ELR (cell line): ENCODE measurements around the gene KCND3.

Experiments used
- DNase-seq: peaks from one replicate; pipeline ENCODE4 v3.0.0-alpha.2; 2015; ENCODE audit warnings: low read depth

Gene KCND3

DNA sequence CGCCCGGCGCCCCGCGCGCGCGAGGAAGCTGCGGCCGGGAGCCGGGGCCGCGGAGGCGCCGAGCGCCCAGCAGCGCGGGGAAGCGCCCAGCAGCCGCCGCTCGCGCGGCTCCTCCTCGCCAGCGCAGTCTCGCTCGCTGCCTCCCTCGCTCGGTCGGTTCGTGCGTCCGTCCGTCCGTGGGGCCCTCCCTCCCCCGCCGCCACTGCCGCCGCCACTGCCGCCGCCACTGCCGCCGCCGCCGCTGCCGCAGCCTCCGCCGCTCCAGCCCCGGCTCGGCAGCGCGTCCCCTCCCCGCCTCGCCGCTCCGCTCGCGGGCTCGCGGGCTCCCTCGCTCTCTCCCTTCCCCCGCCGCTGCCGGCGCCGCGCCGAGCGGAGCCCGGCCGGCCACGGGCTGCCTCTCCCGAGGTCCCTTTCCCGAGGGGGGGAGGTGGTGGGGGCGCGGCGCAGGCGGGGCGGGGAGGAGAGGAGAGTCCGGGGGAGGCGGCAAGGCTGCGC, at the start of gene KCND3:
TSS of gene KCND3 (minus strand) at position 138 of the 495 bp plus-strand sequence.
- DNase-seq = peak; percentile 16

DNA sequence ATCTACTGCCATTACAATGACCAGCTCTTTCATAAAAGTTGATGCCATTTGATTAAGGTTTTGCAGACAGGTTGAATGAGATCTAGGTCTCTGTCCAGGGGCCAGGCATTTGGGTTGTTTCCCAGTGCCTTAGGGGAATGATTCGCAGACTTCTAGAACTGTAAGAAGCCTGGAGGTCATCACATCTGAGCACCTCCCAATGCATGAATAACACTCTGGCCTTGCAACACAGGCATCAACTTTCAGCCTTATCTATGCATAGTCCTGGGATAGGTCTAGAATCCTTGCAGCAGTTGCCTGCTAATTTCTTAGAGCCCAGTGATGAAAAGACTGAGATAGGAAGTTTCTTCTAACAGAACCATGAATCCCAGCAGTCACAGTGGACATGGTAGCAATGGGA, 44.8 kb upstream of the KCND3 start:
- no peak for DNase-seq

DNA sequence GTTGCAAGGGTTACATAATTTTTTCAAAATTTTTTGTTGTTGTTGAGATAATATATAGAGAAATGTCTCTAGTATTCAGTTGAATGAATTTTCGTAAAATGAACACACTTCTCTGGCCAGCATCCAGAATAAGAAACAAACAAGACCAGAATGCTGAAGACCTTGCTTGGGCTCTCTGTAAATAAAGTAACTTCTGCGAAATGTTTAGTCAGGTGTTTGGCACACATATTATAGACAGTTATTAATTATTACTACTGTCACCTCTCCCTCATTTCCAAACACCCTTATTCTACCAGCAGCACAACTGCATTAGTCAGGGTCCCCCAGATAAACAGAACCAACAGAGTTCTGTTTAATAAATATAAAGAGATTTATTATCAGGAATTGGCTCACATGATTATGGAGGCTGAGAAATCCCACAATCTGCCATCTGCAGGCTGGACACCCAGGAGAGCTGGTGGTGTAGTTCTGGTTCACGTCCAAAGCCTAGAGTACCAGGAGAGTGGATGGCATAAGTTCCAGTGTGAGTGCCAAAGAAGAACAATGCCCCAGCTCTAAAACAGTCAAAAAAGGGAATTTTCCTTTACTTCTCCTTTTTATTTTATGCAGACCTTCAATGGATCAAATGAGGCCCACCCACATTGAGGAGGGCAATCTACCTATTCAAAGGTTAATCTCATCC, 44.1 kb upstream of the KCND3 start:
- no peak for DNase-seq

DNA sequence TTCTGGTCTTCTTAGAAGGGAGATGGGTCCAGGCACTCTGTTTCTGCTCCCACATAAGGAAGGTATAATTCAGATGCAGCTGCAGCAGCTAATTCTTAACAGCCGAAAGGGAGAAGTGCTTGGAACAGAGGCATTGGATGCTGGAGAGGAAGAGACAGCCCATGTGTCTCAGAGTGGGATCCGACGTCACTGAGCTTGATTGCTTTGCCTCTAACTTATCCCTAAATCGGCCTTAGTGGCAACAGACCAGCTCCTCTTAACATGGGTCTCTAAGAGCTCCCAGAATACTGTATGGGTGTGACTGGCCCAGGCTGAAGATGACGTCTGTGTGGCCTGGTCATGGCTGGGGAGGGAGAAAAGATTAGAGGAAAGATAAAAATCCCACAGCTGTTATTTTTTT, 40.7 kb upstream of the KCND3 start:
- DNase-seq = no peak

DNA sequence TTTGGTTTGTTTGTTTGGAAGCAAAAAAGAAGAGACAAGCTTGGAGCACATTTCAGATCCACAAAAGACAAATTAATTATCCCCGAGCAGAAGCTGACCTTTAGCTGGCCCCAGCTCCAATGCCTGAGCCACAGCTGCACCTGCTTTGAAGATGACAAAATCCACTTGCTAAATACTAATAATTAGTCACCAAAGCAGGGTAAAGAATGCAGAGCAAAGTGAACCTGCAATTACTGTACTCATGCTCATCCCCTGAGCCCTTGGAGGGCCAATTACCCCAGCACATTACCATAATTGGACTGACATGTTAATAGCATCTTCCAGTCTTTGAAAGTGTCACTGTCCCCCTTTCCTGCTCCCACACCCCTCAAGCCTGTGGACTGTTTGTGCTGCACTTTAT, 38.2 kb upstream of the KCND3 start:
- DNase-seq = no peak

DNA sequence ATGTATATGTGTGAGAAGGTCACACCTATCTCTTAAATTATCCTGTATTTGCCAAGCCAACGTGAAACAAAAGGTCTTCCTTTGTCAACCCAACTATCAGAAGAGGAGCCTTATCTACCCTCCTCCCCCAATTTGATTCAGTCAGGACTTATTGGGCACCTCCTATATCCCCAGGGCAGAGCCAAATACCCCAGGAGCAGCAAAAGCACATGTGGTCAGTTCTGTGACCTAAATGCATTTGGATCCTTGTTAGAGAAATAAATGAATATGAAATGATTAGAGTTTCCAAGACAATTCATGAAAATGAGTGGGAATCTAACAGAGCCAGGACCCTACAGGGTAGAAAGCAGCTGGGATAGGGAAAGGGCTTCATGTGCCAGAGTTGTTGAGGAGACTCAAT, 37.0 kb upstream of the KCND3 start:
- DNase-seq = no peak

DNA sequence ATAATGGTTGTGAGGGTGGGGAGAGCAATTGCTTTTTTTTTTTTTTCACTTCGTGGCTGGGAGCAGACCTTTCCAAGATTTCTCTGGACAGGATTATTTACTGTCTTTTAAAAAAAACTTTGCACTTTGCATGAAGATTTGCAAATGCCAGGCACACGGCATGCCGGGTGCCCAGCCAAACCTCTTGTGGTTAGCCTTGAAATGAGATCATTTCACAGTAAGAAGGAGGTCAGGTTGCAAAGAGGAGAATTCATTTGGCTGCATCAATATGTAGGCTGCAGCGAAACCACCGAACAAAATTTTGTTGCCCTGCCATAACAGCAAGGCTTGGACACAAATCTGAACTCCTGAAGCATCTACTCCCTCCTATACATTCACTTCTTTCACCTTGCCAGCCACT, 36.5 kb upstream of the KCND3 start:
- no peak for DNase-seq

DNA sequence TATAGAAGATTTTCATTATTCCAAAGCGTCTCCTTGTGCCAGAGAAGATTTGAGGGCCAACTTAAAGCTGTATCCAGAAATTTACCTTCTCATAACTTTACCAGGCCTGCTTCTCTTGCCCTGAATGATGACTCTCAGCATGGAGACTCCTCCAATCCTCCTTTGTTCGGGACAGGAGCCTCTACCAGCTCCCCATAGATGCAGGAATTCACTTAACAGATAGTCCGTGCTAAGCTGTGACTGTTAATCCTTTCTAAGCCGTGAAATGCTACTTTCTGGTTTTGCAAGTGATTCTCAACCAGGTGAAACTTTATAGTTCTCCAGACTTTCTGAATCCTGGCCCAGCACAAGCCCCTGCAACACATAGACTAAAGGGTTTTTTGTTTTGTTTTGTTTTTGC, 31.8 kb upstream of the KCND3 start:
- no peak for DNase-seq

DNA sequence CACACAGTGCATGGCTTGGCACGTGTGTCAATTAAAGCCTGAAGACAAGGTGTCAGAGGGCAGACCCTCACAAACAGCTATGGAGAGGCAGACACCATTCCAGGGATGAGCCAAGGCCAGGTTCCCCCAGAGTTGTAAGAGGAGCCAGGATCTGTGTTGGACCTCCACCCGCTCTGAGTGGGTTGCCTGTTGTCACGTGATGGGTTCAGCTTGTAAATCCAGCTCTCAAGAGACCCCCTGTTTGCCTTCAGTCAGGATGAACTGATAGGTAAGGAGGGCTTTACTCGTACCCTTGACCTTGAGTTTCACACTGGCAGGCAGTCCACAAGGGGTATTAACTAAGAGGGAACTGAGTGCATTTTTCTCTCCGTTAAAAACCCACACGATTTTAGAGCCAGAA, 27.7 kb upstream of the KCND3 start:
- no peak for DNase-seq

DNA sequence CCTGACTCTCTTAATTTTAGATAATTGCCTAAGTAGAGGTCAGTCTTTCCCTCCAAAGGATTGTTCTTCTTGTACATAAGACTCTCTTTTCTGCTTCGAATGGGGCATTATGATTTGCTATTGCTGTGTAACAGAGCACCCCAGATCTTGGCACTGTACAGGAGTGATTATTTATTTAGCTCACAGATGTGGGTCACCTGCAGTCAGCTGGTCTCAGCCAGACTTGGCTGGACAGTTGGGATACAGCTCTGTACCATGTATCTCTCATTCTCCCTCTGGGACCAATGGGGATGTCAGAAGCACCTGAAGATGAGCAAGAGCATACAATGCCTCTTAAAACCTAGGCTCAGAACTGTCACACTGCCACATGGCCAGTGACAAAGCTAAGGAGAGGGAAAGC, 23.4 kb upstream of the KCND3 start:
- no peak for DNase-seq

DNA sequence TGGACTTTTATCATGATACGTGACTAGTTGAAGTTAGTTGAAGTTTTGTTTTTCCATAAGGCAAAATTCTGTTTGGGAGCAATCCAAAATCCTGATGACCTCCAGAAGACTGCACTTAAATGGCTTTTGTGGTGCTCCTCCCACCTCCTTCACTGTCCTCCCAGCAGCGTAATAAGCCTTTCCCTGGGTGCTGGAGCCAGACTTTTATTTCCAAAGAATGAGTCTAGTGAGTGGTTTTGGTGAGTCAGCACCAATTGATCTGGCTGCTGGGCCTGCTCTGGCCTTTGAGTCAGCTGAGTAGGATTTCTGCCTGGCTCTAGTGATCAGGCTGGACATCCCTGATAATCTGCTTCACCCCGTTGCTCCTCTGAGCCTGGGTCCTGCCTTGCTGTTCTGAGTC, 21.7 kb upstream of the KCND3 start:
- DNase-seq = peak; percentile 56

DNA sequence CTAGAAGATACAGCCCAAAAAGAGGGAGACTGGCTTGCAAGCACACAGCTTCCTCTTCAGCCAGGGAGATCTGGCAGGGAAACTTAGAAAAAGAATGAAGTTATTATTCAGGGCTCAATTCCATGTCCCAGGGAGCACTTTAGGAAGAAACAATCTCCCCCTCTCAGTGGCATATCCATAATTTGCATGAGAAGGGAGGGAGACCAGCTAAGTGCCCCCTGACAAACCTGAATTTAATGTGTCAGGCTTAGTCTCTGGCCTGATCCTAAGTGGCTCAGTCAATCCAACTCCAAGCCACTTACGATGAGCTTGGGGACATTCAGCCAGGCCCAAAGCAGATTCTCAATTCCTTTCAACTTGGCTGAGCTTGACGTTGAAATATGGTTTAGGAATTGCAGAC, 17.7 kb upstream of the KCND3 start:
- DNase-seq = no peak

DNA sequence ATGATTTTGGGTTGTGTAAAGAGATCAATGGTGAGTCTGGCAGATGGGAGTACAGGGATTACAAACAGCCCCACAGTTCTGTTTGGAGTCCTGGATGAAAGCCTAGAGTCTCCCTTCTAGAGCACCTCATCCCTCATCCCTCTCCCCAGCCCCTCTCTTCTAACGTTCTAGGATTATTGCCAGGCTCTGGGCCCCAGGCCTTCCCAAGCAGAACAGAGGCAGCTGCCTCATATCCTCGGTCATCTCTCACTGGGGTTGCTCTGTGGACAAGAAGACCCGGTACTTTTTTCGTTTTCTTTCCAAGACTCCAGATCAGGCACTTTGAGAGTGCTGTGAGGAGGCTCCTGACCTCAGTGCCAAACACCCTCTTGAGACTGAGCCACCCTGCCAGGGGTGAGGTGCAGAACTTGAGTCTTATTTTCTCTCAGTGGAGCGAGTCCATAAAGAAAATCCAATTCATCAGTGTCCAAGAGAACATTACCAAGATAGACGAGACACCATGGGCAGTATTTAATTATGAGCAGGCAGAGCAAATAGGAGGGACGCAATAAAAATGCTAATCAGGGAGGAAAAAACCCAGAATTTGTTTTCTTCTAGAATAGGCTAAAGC, 17.1 kb upstream of the KCND3 start:
- DNase-seq = no peak

DNA sequence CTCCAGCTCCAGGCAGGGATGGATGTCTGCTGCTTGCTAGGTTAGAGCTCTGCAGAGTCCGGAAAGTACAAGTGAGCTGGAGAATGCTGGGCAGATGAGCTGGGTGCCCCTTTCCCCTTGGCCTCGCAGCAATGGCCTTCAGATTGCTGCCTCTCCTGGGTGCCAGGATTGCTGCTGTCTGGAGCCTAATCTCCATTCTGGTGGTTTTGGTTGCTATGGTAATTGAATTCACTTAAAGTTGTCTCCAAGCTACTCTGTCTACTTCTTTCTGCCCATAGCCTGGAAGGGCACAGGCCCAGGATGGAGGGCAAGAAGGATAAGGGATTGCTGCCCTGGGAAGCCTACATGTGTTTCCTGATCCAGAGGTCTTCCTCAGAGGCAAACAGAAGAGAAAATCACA, 14.6 kb upstream of the KCND3 start:
- DNase-seq = no peak

DNA sequence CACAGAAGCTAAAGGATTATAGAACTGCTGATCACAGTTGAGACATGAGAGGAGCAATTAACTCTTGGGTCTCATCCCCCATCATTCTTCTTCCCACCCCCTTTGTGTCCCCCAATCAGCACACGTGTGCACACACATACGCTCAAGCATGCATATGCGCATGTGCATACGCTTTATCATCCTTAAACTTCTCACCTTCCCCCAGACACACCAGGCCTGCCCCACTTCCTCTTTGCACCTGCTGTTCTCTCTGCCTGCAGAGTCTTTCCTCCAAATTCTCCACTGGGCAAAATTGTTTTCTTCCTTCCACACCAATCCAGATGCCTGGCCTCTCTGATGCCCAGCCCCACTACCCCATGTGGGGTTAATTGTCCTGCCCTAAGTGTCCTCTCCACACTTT, 13.0 kb upstream of the KCND3 start:
- DNase-seq = no peak

DNA sequence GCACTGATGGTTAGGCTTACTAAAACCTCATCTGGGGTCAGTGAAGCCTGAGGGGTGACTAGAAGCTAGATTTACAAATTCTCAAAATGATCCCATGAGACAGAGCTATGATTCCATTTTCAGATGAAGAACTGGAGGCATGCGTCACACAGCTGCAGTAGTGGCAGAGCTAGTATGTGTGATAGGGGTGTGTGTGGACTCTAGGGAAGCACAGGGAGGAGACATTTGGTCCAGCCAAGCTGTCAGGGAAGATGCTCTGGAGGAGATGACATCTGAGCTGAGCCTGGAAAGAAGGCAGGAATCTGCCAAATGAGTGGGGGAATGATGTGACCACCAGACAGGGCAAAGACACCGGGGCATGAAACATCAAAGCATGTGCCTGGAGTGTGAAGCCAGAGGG, 12.0 kb upstream of the KCND3 start:
- DNase-seq = no peak

DNA sequence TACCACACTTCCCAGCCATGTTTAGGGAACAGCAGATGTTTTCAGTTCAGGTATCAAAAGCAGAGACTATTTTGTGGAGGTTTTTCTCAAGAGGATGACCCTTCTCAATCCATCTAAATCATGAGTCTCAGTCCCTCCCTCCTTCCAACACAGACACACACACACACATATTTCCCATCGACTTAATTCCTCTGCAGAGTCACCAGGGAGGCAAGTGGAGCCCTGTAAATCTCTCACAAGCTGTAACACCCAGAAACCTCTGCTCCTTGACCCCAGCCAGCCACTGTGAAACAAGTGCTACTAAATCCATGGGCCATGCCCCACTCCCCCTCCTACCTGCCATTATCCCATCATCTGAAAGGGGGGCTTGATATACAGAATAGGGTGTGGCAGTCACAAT, 10.6 kb upstream of the KCND3 start:
- DNase-seq = no peak

DNA sequence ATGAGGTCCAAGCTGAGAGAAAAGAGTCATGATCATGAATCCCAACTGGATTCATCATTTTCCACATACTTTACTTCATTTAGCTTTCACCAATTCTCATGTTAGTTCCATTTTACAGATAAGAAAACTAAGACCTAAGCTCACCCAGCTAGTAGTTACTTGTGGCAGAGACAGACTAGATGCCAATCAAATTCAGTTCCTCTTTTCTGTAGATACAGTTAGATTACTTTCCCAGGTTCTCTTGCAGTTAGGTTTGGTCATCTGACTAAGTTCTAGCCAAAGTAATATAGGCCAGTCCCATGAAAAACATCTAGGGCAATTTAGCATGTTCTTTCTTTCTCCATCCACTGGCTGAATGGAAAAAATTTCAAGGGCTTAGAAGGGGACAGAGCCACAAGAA, 8.9 kb upstream of the KCND3 start:
- no peak for DNase-seq

DNA sequence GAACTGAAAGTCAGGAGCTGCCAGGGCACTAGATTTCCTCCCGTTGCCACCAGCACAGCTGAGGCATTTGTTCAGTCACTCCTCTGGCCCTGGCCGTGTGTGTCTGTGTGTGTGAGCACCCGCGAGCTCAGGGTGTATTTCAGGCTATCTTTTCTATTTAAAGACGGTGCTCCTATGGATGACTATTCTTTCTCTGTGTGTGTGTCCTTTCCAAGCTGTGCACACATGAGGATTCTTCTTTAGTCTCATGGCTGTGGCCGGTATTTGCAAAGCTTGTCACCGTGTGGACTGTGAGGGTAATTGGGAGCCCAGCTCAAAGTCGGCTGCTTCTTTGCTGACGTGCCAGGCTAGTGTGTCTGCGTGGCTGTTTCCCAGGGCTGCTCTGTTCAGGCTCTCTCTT, 3.0 kb upstream of the KCND3 start:
- no peak for DNase-seq

DNA sequence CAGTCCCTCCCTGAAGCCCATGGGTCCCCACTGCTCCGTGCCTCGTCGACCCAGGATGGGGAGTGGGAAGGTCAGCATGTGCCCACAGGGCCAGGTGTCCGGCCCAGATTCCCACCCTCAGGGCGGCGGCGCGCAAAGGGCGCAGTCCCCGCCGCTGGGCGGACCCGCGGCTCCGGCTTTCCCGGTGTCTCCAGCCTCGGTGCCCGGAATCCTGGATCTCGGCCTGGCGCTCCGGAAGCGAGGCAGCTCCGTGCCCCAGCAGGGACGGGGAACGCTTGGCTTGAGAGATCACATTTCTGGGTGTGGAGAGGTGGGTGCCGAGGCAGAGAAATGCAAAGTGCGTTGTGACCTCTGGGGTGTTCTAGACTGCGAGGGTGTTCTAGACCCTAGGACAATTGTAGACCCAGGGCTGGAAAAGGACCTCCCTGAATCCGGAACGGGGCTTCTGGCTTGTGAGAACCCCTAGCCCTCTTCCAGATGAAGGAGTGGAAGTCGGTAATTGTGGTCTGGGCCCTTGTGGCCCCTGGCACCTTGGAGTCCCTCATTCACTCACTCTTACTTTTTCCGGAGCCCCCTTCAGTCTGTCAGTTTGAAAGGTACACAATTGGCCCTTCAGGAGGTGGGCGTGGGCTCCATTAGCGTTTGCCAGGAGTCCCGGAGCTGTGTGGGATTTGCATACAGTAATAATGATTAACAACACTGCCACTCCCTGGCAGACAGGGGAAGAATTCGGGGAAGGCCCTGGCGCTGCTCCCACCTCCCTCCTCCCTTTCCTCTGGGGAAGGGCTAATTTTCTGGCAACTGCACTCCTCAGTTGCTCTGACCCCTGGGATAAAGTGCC, 1.6 kb upstream of the KCND3 start:
- DNase-seq = peak; percentile 43

DNA sequence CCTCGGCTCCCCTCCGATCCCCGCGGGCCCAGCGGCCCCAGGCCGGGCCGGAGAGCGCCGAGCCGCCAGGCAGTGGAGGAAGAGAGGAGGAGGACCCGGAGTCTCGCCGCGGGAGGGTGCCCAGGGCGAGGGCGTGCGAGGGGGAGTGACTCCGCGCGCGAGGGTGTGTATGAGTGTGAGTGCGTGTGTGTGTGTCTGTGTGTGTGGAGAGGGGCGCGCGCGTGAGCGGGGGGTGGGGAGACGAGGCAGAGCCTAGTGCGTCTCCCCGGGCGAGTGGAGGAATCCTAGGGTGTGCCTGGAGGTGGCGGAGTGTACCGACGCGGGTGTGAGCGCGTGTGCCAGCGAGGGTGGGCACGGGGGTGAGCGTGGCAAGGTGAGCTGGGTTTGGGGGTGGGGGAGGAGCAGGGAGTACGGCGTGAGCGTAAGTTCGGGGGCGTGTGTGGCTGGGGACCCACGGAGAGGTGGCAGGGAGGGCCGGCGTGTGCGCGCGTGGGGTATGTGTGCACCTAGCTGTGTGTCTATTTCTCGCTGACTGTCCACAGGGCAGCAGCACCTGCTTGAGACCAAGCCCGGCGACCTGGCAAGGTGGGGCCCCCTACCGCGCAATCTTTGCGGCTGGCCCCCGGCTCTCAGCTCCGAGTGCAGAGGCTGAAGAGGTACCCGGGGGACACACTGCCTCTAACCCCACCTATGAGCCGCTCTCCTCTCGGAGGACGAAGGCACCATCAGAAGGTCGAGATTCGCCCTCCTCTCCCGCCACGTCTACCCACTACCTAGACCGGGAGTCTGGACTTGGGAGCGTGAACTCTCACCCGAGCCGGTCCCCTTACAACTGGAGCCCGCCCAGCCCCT, 784 bp upstream of the KCND3 start:
- DNase-seq = no peak

DNA sequence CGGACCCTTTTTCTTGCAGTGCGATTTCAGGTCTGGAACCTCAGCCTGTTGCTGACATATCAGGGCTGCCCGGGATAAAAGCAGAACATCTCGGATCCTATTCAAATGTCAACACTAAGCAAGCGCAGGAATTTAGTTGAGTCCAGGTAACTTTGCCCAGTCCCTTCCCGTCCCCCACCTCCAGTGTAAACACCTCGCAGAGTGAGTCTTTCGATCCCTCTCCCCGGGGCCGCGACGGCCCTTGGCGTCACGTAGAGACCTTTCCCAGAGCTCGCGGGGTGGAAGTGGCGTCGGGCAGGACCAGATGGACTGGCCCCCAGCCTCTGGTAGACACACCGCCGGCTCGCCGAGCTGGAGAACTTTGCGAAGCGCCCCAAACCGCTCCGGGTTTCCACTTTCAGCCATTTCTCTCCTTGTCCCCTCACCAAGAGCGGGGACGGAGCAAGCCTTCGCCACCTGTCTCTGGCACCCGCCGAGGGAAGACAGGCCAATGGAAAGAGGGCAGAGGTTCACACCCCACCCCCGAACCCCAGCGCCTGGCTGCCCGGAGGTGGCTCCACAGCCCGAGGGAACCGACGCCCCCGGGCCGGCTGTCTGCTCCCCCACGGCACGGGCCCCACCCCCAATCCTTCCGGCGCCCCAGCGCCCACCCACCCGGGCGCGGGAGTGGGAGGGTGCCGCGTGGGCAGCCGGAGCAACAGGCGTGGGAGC, 570 bp downstream of the KCND3 start:
- no peak for DNase-seq
